ENCODE results near the gene CDCA4.

Gene CDCA4

DNA sequence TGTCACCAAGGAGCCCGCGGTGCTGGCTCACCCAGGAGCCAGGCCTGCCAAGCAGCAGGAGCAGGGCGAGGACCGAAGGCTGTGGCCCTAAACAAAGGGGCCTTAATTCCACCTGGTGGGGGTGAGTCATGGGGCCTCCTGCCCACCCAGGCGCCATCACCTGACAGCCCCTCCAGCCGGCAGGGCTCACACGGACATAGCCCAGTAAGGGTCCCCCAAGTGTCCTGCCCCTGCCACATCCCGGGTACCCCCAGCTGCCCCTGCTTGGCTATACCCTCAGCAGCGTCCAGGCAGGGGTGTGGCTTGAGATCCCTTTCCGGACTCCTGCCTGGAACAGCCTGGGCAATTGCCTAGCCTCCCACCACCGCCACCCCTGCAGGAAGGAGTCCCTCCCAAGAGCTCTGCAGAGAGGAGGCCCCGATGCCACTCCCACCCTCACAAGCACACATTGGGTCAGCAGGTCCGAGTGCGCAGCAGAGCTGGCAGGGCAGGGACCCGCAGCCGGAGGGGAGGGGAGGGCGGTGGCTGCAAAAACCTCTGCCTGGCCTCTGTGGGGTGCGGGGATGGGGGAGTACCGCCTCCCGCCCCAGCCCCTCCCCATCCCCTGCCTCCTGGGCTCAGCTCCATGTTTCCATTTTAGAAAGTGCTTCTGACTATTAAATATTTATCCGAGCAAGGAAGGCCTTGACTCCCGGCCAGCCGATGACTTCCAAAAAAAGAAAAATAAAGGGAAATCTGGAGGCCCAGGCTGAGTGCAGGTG is 47.3 kb downstream of the CDCA4 start:
- DNase-seq = peak in 1 of 2 experiments; percentile 64

DNA sequence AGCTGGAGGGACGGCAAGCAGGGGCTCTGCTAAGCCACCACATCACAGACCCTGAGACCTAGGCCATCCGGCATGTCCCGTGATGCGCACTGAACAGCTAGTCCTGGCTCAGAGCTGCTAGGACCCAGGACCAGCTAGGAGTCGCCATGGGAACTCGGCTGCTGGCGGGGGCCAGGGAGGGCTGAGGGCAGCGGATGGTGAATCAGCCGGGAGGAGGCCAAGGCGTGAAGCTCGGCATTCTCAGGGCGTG is 47.8 kb downstream of the CDCA4 start:
- DNase-seq = peak; percentile 41 to 91

GRCh38 chr14:104972301-104973134 is 48.4 kb downstream of the CDCA4 start:
- no peak for DNase-seq

DNA sequence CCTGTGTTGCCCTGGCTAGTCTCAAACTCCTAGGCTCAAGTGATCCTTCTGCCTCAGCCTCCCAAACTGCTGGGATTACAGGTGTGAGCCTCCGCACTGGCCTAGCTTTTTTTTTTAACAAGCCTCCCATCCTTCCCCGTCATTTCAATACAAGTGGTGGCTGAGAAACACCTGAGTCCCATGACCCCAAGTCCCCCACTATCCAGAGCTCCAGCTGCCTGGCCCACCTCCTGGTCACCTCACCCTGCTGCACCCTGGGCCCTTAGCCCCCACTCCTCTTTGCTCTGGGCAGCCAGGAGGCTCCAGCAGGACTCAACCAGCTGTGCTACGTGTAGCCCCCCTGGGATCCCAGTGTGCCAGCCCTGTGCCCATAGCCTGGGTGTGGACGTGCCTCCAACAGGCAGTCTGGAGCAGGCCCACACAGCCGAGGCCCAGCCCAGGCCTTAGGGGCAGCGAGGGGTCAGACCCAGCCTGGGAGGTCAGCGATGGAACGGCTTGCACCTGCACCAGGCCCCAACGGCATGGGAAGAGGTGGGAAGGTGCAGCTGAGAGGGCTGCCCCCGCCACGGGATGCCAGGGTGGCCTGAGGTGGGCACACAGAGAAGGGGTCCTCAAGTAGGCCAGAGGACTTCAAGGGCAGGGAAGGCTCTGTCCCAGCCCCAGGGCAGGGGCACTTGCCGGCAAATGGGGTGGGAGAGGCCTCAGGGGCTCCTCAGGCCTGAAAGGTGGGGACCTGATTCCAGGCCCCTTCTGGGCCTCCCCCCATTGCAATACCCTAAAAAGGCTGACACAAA is 49.2 kb downstream of the CDCA4 start:
- DNase-seq = no peak

DNA sequence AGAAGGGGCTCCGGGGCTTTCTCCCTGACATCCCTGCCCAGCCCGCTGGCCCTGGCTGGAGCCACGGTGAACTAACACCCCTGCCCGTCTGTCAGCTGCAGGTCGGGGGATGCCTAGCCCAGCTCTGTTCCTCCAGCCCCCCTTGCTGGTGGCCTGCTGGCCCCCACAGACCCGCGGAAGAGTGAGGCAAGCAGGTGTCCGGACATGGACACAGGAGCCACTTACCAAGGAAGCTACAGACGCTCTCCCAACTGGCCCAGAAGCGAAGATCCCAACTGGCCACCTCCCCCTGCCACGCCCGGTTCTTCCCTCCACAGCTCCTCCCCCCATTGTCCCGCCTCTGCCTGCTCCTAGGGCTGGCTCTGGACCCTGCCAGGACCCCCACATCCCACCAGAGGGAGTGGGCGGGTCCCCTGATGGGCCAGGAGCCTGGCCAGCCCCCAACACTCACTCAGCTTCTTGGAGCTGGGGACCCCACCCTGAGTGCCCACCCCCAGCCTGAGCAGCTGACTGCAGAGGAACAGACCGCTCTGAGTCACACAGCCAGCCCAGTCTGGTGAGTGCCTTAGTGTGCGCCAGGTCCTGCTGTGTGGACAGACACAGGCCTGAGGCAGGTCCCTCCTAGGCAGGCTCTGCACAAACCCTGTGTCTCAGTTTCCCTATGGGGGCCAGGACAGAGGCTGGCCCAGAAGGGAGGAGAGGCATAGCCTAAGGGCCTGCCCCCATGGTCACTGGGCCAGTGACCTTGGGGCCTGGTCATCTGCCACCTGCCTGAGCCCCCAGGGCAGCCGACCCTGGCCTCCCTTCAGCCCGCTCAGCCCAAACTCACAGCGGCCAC is 50.4 kb downstream of the CDCA4 start:
- peak in 1 of 2 experiments; percentile 70 for DNase-seq

DNA sequence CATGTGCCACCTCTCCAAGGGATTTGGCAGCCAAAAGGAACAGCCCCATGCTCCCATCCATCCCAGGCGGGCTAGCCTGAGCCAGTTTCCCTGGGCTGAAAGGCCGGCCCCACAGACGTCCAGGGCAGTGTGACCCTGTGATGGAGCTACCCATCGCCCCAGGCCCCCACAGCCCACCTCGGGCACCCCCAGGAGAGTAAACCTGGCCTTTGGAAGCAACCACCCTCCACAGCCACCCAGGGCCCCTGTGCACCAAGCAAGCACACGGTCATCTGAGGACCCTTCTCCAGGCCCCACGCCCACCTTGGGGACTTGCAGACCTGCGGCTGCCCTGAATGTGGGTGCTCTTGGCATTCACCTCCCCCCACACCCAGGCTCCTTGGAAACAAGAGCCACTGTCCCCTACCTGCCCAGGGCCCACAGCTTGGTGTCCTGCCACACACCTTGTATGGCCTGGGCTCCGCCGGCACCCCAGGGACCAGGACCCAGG is 51.1 kb downstream of the CDCA4 start:
- DNase-seq = no peak

GRCh38 chr14:104968541-104969401 is 52.1 kb downstream of the CDCA4 start:
- peak in 1 of 2 experiments; percentile 53 for DNase-seq

DNA sequence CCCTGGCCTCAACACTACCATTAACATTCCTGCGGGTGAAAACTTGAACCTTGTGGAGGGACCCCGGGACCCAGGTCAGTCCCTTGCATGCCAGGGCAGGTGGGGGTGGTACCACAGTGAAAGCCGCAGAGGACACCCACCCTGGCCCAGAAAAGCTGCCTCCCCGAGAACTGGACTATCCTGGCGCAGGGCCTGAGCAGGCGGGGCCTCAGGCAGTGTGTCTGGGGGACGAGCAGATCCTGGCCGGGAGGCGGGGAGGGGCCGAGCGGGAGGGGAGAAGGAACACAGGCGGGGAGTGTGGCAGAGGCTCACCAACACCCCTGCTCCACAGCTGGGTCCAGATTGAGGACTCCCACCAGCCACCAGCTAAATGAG is 52.7 kb downstream of the CDCA4 start:
- DNase-seq = no peak

GRCh38 chr14:104967386-104968152 is 53.3 kb downstream of the CDCA4 start:
- no peak for DNase-seq

- DNase-seq = no peak
These were observed 53.9 kb downstream of the CDCA4 start for GRCh38 chr14:104966981-104967385.

GRCh38 chr14:104966261-104966865 is 54.5 kb downstream of the CDCA4 start:
- no peak for DNase-seq

GRCh38 chr14:104965561-104966231 is 55.2 kb downstream of the CDCA4 start:
- DNase-seq = no peak

- no peak for DNase-seq
These were observed 56.3 kb downstream of the CDCA4 start for GRCh38 chr14:104964546-104964945.

All from NCI-H446 (cell line).